ENCODE results near the gene CTSS.

Gene CTSS

DNA sequence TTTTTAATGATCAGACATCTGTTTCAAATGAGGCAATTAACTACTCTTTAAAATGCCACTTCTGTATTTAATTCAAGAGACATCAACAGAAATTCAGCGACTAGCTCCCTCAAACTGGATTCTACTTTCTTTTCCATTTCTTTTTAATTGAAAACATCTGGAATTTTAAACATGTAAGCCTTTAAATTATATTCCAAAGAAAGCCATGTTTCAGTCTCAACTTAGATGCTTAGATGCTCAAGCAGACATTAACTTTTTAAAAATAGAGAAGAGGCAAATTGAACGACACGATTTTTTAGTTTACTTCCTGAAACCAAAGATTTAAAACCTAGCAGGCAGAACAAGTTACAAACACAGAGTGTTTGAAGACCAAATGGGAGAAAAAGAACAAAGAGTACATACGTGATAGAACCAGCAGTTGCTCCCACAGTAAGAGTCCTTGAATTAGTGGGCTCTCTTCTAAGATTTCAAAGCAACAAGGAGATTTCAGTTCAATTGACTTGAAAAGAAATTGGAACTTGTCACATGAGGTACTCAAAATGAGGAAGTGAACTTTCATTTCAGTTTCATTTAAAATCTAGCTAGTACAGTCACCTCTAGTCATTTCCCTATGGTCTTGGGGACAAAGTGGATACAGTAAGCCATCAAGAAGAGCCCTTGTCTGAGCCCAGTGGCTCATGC, at the start of gene CTSS:
TSS of gene CTSS (minus strand) at position 483 of the 681 bp plus-strand sequence. CDS start 1,015 bp downstream, outside the sequence.
- TF ChIP-seq, protein P1, sequence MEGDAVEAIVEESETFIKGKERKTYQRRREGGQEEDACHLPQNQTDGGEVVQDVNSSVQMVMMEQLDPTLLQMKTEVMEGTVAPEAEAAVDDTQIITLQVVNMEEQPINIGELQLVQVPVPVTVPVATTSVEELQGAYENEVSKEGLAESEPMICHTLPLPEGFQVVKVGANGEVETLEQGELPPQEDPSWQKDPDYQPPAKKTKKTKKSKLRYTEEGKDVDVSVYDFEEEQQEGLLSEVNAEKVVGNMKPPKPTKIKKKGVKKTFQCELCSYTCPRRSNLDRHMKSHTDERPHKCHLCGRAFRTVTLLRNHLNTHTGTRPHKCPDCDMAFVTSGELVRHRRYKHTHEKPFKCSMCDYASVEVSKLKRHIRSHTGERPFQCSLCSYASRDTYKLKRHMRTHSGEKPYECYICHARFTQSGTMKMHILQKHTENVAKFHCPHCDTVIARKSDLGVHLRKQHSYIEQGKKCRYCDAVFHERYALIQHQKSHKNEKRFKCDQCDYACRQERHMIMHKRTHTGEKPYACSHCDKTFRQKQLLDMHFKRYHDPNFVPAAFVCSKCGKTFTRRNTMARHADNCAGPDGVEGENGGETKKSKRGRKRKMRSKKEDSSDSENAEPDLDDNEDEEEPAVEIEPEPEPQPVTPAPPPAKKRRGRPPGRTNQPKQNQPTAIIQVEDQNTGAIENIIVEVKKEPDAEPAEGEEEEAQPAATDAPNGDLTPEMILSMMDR (IDR thresholded peaks at IDR 0.05; ENCODE audit: low read depth, low read length): no peak
- DNase-seq (ENCODE audit: extremely low read depth, low read depth): no peak

DNA sequence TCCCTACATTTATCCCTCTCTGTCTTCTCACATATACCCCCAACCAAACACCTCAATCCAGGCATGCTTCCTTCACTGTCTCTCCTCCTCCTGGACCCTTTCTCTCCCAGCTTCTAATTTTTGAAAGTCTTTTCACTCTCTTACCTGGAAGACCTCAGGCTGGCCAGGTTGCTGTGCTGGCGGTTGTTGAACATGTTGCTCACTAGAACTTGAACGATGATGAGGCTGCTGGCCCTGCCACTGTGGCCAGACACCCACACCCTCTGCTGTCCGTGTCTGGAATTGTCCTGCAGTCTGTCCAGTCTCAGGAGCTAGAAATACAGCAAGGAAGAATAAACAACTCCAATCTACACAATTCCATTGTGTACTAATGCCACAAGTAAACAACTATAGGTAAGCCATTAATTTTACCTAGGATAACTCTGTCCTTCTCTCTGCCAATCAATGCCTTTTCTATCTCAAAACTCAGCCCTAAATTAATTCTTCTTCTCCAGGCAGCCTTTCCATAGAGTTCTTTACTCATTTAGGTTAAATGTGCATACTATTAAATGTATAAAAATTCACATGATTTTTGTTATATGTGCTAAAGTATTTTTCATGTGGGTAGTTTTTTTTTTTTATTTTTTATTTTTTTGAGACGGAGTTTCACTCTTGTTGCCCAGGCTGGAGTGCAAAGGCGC, 47.6 kb upstream of the CTSS start:
- TF ChIP-seq, protein P1 (IDR thresholded peaks at IDR 0.05; ENCODE audit: low read depth, low read length): peak; percentile 85
- DNase-seq (ENCODE audit: extremely low read depth, low read depth): no peak

DNA sequence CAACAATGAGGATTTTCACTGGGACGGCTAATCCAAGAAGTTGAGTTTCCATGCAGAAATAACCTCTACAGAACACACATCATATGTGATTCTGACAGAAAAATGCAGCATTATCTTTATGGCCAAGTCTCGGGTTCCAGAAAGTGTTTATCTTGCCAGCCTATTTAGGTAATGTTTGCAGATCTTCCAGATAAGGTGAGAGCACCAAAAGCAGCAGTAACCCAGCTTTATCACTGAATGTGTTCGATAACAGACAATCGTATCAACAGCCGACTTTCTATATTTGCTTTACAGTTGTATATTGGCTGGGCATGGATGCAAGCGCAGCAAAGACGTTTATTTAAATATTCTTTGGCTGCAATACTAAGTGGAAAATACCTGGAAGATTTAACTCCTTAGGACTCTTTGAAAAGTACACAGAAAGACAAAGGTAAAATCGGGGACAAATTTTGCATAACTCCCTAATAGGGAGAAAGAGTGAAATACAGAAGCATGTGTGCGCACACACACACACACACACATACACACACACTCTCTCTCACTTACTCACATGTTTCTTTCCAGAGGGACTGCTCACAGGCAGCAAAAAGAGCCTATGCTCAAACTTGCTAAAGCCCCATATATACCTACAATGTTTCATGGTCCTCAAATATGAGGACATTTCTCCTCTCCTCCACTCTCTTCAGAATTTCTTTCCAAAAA, 45.5 kb upstream of the CTSS start:
- TF ChIP-seq, protein P1 (IDR thresholded peaks at IDR 0.05; ENCODE audit: low read depth, low read length): no peak
- DNase-seq (ENCODE audit: extremely low read depth, low read depth): no peak

DNA sequence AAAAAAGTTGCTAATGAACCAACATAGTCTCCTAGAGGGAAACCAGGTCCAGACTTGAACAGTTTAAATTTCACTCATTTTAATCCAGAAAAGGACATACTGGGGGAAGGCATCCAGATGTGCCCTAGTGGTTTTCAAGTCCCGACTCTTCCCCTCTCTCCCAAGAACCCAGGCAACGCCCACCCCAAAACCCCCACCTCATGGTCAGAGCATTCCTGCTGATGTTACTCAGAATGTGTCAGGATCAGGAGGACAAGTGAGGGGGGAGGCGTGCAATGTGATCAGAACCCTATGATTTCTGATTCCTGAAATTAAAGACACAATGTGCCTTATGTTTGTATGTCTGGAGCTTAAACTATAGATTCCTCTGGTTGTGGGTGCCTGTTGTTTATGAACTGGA, 44.1 kb upstream of the CTSS start:
- TF ChIP-seq, protein P1 (IDR thresholded peaks at IDR 0.05; ENCODE audit: low read depth, low read length): no peak
- DNase-seq (ENCODE audit: extremely low read depth, low read depth): no peak

DNA sequence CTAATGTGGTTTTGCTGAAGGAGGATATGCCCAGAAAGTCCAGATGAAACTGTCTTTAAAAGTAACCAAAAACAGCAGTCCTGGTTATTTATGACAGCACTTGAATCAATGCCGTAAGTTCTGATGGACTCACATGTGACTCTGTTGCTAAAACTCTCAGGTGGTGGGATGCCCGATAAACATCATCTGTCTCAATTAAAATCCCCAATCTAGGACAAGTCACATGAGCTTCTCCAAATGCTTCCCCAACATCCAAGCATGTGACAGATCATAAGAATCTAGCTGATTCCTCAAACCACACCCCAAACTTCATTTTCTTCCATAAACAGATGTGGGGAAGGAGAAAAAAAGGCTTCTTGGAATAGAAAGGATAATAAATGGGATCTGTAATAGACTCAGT, 43.3 kb upstream of the CTSS start:
- no peak for DNase-seq (ENCODE audit: extremely low read depth, low read depth)
- TF ChIP-seq, protein P1 (IDR thresholded peaks at IDR 0.05; ENCODE audit: low read depth, low read length): no peak

DNA sequence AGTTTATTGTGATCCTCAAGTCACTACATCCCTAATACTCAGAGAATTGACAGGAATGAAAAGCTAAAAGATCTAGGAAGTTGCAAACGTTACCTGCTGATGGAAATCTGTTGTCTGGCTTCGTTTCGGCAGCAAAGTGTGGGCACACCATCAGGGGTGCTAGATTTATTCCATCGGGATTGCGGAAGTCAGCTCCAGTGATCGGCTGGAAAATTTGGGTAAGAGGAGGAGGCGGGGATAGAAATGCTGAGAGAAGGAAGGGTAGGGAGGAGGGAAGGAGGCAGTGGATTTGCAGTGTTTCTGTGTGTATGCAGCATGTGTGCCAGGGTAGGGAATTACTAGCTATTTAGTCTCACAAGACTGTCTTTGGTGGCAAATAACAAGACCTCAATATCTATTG, 42.5 kb upstream of the CTSS start, which contains the start of gene CTSK:
TSS of gene CTSK (minus strand) at position 140 of the 400 bp plus-strand sequence. CDS start 1,455 bp downstream, outside the sequence.
- TF ChIP-seq, protein P1 (IDR thresholded peaks at IDR 0.05; ENCODE audit: low read depth, low read length): no peak
- DNase-seq (ENCODE audit: extremely low read depth, low read depth): no peak

All from AG09319 (cell line).